Osteoblast (primary cell): ENCODE data around the gene COL19A1. TPM values are rescaled to one million over a fixed set of nuclear protein-coding genes. Genes with fewer than 3 reads are reported as not detected.

Experiments used
- DNase-seq: peaks from one replicate; pipeline ENCODE4 v3.0.0; 2011; ENCODE audit warnings: low spot score, mixed read lengths; ENCODE audit not compliant: insufficient read length; ENCODE audit errors: missing footprints
- H2AFZ ChIP-seq: 2 replicates; pipeline ENCODE4 v1.6.0; 2011; ENCODE audit warnings: mild to moderate bottlenecking, low read length
- H3K27ac ChIP-seq: 2 replicates; pipeline ENCODE4 v1.5.1; 2011; ENCODE audit warnings: mild to moderate bottlenecking, low read depth, low read length, moderate library complexity
- H3K27me3 ChIP-seq: 2 replicates; pipeline ENCODE4 v1.6.0; 2012; ENCODE audit warnings: mild to moderate bottlenecking, control low read depth, inconsistent platforms, low read length, moderate library complexity; ENCODE audit not compliant: insufficient read depth
- H3K36me3 ChIP-seq: 2 replicates; pipeline ENCODE4 v1.5.1; 2011; ENCODE audit warnings: mild to moderate bottlenecking, low read length, control low read depth, moderate library complexity; ENCODE audit not compliant: insufficient read depth
- H3K4me1 ChIP-seq: 2 replicates; pipeline ENCODE4 v1.5.1; 2011; ENCODE audit warnings: mild to moderate bottlenecking, low read length, control low read depth, moderate library complexity; ENCODE audit not compliant: insufficient read depth
- H3K4me2 ChIP-seq: 2 replicates; pipeline ENCODE4 v1.6.0; 2011; ENCODE audit warnings: mild to moderate bottlenecking, low read length; ENCODE audit not compliant: insufficient read depth
- H3K4me3 ChIP-seq: fragments of 200-600 bp; sonication (generic); 3 replicates; pipeline ENCODE4 v1.5.1; 2012; ENCODE audit warnings: mild to moderate bottlenecking, low read length, inconsistent platforms; ENCODE audit not compliant: insufficient read depth
- H3K79me2 ChIP-seq: 2 replicates; pipeline ENCODE4 v1.6.0; 2012; ENCODE audit warnings: mild to moderate bottlenecking, low read length, control low read depth, inconsistent platforms; ENCODE audit not compliant: insufficient read depth
- H3K9me3 ChIP-seq: 2 replicates; pipeline ENCODE4 v1.5.1; 2011; ENCODE audit warnings: low read depth, low read length, control low read depth
- H4K20me1 ChIP-seq: 2 replicates; pipeline ENCODE4 v1.6.0; 2012; ENCODE audit warnings: mild to moderate bottlenecking, low read length, control low read depth; ENCODE audit not compliant: insufficient read depth
- total RNA-seq: library from RNA; depleted of rRNA; stranded (reverse); fragments of >200 nt; gene quantifications from 2 replicates; pipeline ENCODE4 v1.2.3, GENCODE V29; 2012
- TF ChIP-seq, protein P1 (sequence below): IDR thresholded peaks from 2 replicates; pipeline ENCODE4 v1.5.1; 2011; ENCODE audit warnings: mild to moderate bottlenecking, low read depth, low read length, moderate library complexity; ENCODE audit errors: extremely low read depth

Gene COL19A1
- total RNA-seq, 1 donor: under 0.01 TPM

DNA sequence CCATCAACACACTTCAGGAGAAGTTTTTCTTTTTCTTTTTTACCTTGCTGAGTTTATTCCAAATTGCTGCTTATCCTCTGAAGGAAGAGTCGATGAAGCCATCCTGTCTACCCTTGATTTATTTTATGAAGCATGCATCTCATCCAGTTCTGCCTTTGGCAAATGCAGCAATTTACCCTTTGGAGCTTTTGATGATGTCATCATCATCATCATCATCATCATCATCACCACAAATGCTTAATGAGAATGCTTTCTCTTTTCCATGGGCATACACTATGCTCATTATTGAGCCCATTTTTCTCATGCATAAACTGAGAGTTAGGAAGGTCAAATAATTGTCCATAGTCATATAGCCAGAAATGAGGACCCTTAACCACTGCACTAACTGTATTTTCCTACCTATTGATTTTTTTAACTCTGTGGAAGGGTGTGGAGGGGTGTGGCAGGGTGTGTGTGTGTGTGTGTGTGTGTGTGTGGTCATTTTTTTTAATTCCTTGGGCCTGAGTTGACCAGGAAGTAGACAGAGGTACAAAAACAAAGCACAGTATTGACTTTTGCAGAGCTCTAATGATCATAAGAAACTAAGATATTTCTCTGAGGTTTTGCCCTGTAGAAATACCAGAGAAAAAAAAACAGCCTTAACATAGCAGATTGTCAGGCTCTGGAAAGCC, 353.7 kb downstream of the COL19A1 start:
- H3K4me1 ChIP-seq: no peaks in the 10 kb centered on the region
- H3K27ac ChIP-seq: no peak overlapping the region
- DNase-seq: no peak
- H2AFZ ChIP-seq: no peak overlapping the region
- no peak overlapping the region for H3K4me3 ChIP-seq
- H3K36me3 ChIP-seq: no peaks in the 10 kb centered on the region
- H3K4me2 ChIP-seq: no peak overlapping the region
- H3K9me3 ChIP-seq: no peaks in the 10 kb centered on the region
- TF ChIP-seq, protein P1, sequence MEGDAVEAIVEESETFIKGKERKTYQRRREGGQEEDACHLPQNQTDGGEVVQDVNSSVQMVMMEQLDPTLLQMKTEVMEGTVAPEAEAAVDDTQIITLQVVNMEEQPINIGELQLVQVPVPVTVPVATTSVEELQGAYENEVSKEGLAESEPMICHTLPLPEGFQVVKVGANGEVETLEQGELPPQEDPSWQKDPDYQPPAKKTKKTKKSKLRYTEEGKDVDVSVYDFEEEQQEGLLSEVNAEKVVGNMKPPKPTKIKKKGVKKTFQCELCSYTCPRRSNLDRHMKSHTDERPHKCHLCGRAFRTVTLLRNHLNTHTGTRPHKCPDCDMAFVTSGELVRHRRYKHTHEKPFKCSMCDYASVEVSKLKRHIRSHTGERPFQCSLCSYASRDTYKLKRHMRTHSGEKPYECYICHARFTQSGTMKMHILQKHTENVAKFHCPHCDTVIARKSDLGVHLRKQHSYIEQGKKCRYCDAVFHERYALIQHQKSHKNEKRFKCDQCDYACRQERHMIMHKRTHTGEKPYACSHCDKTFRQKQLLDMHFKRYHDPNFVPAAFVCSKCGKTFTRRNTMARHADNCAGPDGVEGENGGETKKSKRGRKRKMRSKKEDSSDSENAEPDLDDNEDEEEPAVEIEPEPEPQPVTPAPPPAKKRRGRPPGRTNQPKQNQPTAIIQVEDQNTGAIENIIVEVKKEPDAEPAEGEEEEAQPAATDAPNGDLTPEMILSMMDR: no peak
- H3K79me2 ChIP-seq: no peaks in the 10 kb centered on the region
- H4K20me1 ChIP-seq: no peaks in the 10 kb centered on the region
- H3K27me3 ChIP-seq: peaks cover 12% of the 10 kb centered on the region

DNA sequence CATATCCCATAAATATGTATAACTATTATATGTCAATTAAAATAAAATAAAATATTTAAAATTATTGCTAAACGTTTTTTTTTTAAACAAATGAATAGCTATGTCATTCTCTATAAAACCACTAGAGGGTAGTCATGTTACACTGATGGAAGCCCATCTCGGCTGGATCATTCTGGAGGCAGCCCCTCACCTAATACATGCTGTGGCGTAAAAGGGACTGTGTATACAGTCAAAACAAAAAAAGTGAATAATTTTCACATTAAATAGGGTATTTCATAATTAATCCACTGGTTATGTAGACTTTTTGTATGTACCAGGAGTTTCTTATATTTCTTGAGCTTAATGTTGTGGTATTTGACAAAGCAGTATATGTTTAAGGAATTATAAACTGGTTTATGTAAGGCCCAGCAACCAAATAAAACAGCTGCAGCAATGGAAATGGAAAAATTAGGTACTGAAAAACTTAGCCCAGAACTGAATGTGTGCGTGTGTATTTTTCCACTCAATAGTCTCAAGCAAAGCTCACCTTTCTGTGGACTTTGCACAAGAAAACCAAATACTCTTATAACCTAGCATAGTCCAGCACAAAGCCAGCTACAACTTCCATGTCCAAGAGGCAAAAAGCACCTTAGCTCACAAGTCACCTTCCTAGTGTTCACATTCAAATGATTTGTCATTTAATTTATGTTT, 354.8 kb downstream of the COL19A1 start:
- Histone ChIP-seq H3K9me3 (no peaks in the 10 kb centered on the region), H3K36me3 (no peaks in the 10 kb centered on the region), H3K4me1 (no peaks in the 10 kb centered on the region), H3K27ac (no peak overlapping the region), H3K4me2 (no peak overlapping the region), H3K4me3 (no peak overlapping the region), H3K79me2 (no peaks in the 10 kb centered on the region), H3K27me3 (peaks cover 12% of the 10 kb centered on the region), H4K20me1 (no peaks in the 10 kb centered on the region), H2AFZ (no peak overlapping the region)
- TF ChIP-seq, protein P1: peak; percentile 67
- peak; percentile 5 for DNase-seq

DNA sequence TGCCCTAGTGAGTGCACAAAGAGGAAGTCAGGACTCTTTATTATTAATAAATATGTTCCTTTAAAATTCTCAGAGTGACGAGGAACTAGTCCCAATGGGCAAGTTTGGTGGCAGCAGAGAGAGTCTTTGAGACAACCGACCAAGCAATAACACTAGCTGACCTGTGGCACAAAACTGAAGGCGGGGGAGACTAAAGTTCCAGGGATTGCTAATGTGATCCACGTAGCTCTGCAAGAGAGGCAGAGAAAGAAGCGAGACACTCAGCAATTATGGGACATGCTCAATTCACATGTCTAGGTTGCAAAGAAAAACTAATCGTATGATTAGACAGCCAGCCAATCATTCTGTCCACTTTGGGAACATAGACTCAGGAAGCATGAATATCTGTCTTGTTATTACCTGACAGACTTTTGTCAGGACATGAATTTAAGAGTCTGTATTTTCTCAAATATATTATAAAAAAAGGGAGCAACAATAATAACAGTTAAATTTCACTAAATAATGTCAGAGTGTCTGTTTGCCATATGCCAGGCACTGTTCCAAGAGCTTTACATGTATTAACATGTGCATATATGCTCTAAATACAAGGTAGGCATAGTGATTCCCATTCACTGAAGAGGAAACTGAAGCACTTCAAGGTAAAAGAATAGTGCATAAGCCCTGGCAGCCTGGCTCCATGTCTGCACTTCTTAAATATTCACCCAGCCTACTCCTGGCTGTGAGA, 355.5 kb downstream of the COL19A1 start:
- H3K36me3 ChIP-seq: no peaks in the 10 kb centered on the region
- no peak for DNase-seq
- no peaks in the 10 kb centered on the region for H3K4me1 ChIP-seq
- no peak overlapping the region for H3K27ac ChIP-seq
- H4K20me1 ChIP-seq: no peaks in the 10 kb centered on the region
- peaks cover 12% of the 10 kb centered on the region for H3K27me3 ChIP-seq
- no peak overlapping the region for H2AFZ ChIP-seq
- H3K79me2 ChIP-seq: no peaks in the 10 kb centered on the region
- H3K4me3 ChIP-seq: no peak overlapping the region
- TF ChIP-seq, protein P1: no peak
- no peak overlapping the region for H3K4me2 ChIP-seq
- no peaks in the 10 kb centered on the region for H3K9me3 ChIP-seq

DNA sequence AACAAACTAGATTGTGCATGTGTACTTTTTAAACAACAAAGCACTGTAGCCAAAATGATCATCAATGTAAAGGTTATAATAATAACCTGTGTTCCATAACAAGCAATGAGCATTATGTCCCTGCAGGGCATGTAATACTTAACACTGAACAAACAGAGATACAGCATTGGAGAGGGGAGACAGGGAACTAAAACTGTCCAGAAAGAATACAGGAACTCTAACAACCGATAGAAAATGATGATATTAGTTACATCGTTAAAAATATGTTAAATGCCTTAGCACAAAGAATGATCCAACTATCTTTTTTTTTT, 356.0 kb downstream of the COL19A1 start:
- Histone ChIP-seq H2AFZ (no peak overlapping the region), H3K9me3 (no peaks in the 10 kb centered on the region), H3K36me3 (no peaks in the 10 kb centered on the region), H3K4me2 (no peak overlapping the region), H3K79me2 (no peaks in the 10 kb centered on the region), H3K4me1 (no peaks in the 10 kb centered on the region), H3K27me3 (peaks cover 12% of the 10 kb centered on the region), H3K4me3 (no peak overlapping the region), H4K20me1 (no peaks in the 10 kb centered on the region), H3K27ac (no peak overlapping the region)
- TF ChIP-seq, protein P1: no peak
- DNase-seq: no peak
